HepG2 (cell line): Measurements from ENCODE around the gene RERG.

ENCODE experiments used
- CBFB ChIP-seq: sonication (generic); formaldehyde crosslinking; IDR thresholded peaks from 2 replicates; pipeline ENCODE4 v1.4.0; 2020; ENCODE audit warnings: missing genetic modification reagents
- MXI1 ChIP-seq: IDR thresholded peaks from 3 replicates; pipeline ENCODE4 v1.6.1; 2012; ENCODE audit warnings: low read depth, low read length, inconsistent platforms, borderline replicate concordance
- TBX3 ChIP-seq: fragments of 450-650 bp; IDR thresholded peaks from 2 replicates; pipeline ENCODE4 v1.6.1; 2017; ENCODE audit warnings: antibody characterized with exemption, mild to moderate bottlenecking, inconsistent platforms, borderline replicate concordance
- ZC3H4 ChIP-seq: sonication (generic); formaldehyde crosslinking; IDR thresholded peaks from 2 replicates; pipeline ENCODE4 v1.4.0; 2020; ENCODE audit warnings: missing genetic modification reagents, borderline replicate concordance
- TF ChIP-seq, protein P1 (sequence below): sonication (generic); formaldehyde crosslinking; IDR thresholded peaks from 2 replicates; pipeline ENCODE4 v1.5.0; 2020; ENCODE audit warnings: mild to moderate bottlenecking, missing genetic modification reagents, moderate library complexity

DNA sequence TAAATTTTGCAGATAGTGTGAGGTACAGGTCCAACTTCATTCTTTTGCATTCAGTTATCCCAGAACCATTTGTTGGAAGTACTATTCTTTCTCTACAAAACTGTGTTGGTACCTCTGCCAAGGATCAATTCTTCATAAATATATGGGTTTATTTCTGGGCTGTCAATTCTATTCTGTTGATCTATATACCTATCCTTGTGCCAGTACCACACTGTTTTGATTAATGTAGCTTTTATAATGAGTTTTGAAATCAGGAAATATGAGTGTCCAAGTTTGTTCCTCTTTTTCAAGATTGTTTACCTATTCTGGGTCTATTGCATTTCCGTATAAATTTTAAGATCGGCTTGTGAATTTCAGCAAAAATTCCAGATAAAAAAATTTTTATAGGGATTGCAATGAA is 48.1 kb downstream of the RERG start:
- TF ChIP-seq ZC3H4 (CRISPR knock-in tag) = no peak
- no peak for TF ChIP-seq MXI1
- no peak for TF ChIP-seq TBX3
- no peak for TF ChIP-seq CBFB (CRISPR knock-in tag)
- TF ChIP-seq, protein P1, sequence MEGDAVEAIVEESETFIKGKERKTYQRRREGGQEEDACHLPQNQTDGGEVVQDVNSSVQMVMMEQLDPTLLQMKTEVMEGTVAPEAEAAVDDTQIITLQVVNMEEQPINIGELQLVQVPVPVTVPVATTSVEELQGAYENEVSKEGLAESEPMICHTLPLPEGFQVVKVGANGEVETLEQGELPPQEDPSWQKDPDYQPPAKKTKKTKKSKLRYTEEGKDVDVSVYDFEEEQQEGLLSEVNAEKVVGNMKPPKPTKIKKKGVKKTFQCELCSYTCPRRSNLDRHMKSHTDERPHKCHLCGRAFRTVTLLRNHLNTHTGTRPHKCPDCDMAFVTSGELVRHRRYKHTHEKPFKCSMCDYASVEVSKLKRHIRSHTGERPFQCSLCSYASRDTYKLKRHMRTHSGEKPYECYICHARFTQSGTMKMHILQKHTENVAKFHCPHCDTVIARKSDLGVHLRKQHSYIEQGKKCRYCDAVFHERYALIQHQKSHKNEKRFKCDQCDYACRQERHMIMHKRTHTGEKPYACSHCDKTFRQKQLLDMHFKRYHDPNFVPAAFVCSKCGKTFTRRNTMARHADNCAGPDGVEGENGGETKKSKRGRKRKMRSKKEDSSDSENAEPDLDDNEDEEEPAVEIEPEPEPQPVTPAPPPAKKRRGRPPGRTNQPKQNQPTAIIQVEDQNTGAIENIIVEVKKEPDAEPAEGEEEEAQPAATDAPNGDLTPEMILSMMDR (CRISPR knock-in tag) = no peak
